Chondrocyte (in vitro differentiated cells): Measurements from ENCODE around the gene SDHB. TPM values are rescaled to one million over a fixed set of nuclear protein-coding genes. Genes with fewer than 3 reads are reported as not detected.

ENCODE experiments used
- DNase-seq: peaks from one replicate; pipeline ENCODE4 v3.0.0; 2021; ENCODE audit warnings: mixed read lengths, low spot score
- H3K27ac Mint-ChIP-seq: one replicate; pipeline ENCODE4 v1.8.0; 2021; ENCODE audit warnings: mild to moderate bottlenecking, moderate library complexity, mixed read lengths; ENCODE audit not compliant: unreplicated experiment
- H3K27me3 Mint-ChIP-seq: 2 replicates; pipeline ENCODE4 v1.8.0; 2021; ENCODE audit warnings: low read depth, mixed read lengths
- H3K36me3 Mint-ChIP-seq: 2 replicates; pipeline ENCODE4 v1.8.0; 2021; ENCODE audit warnings: low read depth, mixed read lengths
- H3K4me1 Mint-ChIP-seq: 2 replicates; pipeline ENCODE4 v1.8.0; 2021; ENCODE audit warnings: low read depth, mild to moderate bottlenecking, mixed read lengths
- H3K4me3 Mint-ChIP-seq: one replicate; pipeline ENCODE4 v1.8.0; 2021; ENCODE audit warnings: mild to moderate bottlenecking, moderate library complexity, mixed read lengths; ENCODE audit not compliant: unreplicated experiment
- H3K9me3 Mint-ChIP-seq: 2 replicates; pipeline ENCODE4 v1.8.0; 2021; ENCODE audit warnings: low read depth, mixed read lengths
- CTCF ChIP-seq: fragments of 200-600 bp; sonication (generic); IDR thresholded peaks from 2 replicates; pipeline ENCODE4 v1.5.0; 2021; ENCODE audit warnings: antibody characterized with exemption, mild to moderate bottlenecking, moderate library complexity
- total RNA-seq: library from RNA; stranded (reverse); gene quantifications from 3 replicates; pipeline ENCODE4 v1.2.1, GENCODE V29; 2021

The SDHB gene
- total RNA-seq, 1 donor from 2014 or later: 54.7 TPM

- TF ChIP-seq CTCF: no peak
- peaks cover 24% of the 10 kb centered on the region for H3K4me1 Mint-ChIP-seq
- H3K27ac Mint-ChIP-seq: no peak overlapping the region
- no peaks in the 10 kb centered on the region for H3K9me3 Mint-ChIP-seq
- H3K27me3 Mint-ChIP-seq: peaks cover 4% of the 10 kb centered on the region
- H3K36me3 Mint-ChIP-seq: peaks cover 2% of the 10 kb centered on the region
- H3K4me3 Mint-ChIP-seq: no peak overlapping the region
- no peak for DNase-seq
Measured at GRCh38 chr1:17055801-17056200, 2.0 kb upstream of the SDHB start.

DNA sequence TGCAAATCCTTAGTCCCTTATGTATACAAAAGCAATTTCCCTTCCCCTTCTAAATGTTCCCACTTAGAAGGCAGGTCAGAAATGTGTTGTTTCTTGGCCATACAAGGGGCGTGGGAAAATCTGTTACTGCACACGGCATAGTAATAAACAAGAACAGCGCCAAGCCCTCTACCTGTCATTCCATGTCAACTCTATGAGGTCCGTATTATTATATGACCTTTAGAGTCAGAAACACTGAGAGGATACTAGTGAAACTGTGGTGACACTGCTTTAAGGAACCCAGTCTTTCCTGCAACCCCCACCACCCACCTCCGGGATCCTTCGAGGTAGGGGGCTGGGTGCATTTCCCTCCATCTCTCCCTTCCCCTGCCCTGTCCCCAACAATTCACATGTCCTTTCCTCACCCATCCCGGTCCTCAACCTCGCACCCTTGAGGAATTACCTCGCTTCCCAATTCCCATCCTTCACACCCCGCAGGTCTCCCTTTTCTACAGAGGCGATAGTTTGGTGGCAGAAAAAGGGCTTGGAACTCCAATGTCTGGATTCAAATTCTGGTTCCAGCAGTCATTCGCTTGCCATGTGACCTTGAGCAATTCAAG, 647 bp downstream of the SDHB start:
- DNase-seq: no peak
- peaks cover 2% of the 10 kb centered on the region for H3K36me3 Mint-ChIP-seq
- peak overlapping the region; percentile 98 for H3K27ac Mint-ChIP-seq
- H3K4me3 Mint-ChIP-seq: peak overlapping the region; percentile 99
- no peak for TF ChIP-seq CTCF
- H3K4me1 Mint-ChIP-seq: peaks cover 24% of the 10 kb centered on the region
- H3K9me3 Mint-ChIP-seq: no peaks in the 10 kb centered on the region
- H3K27me3 Mint-ChIP-seq: peaks cover under 1% of the 10 kb centered on the region

DNA sequence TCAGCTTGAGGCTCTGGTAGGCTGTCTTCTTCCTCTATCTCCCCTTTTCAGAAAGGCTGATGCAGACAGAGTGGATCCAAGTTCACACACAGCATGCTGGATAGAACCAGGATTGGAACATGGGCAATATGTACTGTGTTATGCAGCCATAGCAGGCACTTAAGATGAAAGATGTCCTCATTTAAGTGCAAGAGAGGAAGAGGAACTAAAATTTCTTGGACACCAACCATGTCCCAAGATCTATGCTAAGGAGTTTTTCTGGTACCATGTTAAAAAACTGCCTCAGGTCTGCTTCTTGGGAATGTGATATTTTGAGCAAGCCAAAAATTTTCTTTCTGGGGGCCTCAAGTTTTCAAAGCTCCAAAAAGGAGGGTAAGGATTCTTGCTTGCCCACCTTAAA, 1.2 kb downstream of the SDHB start:
- peak overlapping the region; percentile 99 for H3K4me3 Mint-ChIP-seq

GRCh38 chr1:17052038-17052437, 1.8 kb downstream of the SDHB start:
- no peak overlapping the region for H3K27ac Mint-ChIP-seq
- peaks cover 2% of the 10 kb centered on the region for H3K36me3 Mint-ChIP-seq
- H3K4me1 Mint-ChIP-seq: peaks cover 24% of the 10 kb centered on the region
- no peak for TF ChIP-seq CTCF
- no peaks in the 10 kb centered on the region for H3K27me3 Mint-ChIP-seq
- DNase-seq: no peak
- H3K4me3 Mint-ChIP-seq: no peak overlapping the region
- H3K9me3 Mint-ChIP-seq: no peaks in the 10 kb centered on the region

More for the DNA sequence above, 1.2 kb downstream of the SDHB start:
- no peak for DNase-seq
- Mint-ChIP-seq H3K27ac (peak overlapping the region; percentile 41), H3K27me3 (no peaks in the 10 kb centered on the region), H3K36me3 (peaks cover 2% of the 10 kb centered on the region), H3K4me1 (peaks cover 24% of the 10 kb centered on the region), H3K9me3 (no peaks in the 10 kb centered on the region)
- no peak for TF ChIP-seq CTCF

DNA sequence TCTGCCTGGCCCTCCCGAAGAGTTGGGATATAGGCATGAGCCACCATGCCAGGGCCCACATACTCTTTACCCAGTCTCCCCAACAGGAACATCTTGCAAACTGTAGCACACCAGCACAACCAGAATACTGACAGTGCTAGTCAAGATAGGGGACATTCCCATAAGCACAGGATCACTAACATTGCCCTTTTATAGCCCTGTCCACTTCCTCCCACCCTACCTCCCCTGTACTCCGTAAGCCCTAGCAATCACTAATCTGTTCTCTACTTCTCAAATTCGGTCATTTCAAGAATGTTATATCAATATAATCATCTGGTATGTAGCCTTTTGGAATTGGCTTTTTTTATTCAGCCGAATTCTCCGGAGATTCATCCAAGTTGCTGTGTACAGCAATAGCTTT, 5.9 kb downstream of the SDHB start:
- peaks cover 19% of the 10 kb centered on the region for H3K4me1 Mint-ChIP-seq
- H3K4me3 Mint-ChIP-seq: no peak overlapping the region
- no peaks in the 10 kb centered on the region for H3K9me3 Mint-ChIP-seq
- no peaks in the 10 kb centered on the region for H3K27me3 Mint-ChIP-seq
- TF ChIP-seq CTCF: no peak
- H3K27ac Mint-ChIP-seq: no peak overlapping the region
- DNase-seq: no peak
- peaks cover 8% of the 10 kb centered on the region for H3K36me3 Mint-ChIP-seq
